Fibroblast of the aortic adventitia (primary cell): ENCODE results near the gene AKR1C4. TPM values are rescaled to one million over a fixed set of nuclear protein-coding genes. Genes with fewer than 3 reads are reported as not detected.

Source experiments
- DNase-seq: peaks from one replicate; pipeline ENCODE4 v3.0.0-alpha.2; 2010; ENCODE audit warnings: low read depth
- H3K4me3 ChIP-seq: 2 replicates; pipeline ENCODE4 v1.5.1; 2011; ENCODE audit warnings: low read depth, mild to moderate bottlenecking, control low read depth, low read length, moderate library complexity
- CTCF ChIP-seq: IDR thresholded peaks from 2 replicates; pipeline ENCODE4 v1.5.1; 2011; ENCODE audit warnings: mild to moderate bottlenecking, low read length, control low read depth, inconsistent platforms; ENCODE audit not compliant: insufficient read depth
- total RNA-seq: library from RNA; depleted of rRNA; stranded (reverse); fragments of >200 nt; gene quantifications from 2 replicates; pipeline ENCODE4 v1.2.3, GENCODE V29; 2012; ENCODE audit warnings: low replicate concordance

Gene AKR1C4
- total RNA-seq = not detected in 2 replicates

- H3K4me3 ChIP-seq = no peak within 1 kb of the TSS
- peak; percentile 23 for DNase-seq
- TF ChIP-seq CTCF = no peak
Observed at GRCh38 chr10:5196702-5197113, at the start of gene AKR1C4. TSS of gene AKR1C4 (plus strand) at chr10:5196837. CDS start at chr10:5196868, 31 bp downstream.

DNA sequence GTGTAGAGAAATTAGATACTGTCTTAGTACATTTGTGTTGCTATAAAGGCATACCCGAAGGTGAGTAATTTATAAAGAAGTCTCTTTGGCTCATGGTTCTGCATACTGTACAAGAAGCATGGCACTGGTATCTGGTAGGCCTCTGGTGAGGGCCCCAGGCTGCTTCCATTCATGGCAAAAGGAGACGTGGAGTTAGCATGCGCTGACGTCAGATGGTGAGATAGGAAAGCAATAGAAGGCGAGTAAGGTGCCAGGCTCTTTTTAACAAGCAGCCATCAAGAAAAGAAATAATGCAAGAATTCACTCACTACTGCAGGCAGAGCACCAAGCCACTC, 49.8 kb upstream of the AKR1C4 start:
- DNase-seq = no peak
- TF ChIP-seq CTCF = no peak
- no peak overlapping the region for H3K4me3 ChIP-seq

DNA sequence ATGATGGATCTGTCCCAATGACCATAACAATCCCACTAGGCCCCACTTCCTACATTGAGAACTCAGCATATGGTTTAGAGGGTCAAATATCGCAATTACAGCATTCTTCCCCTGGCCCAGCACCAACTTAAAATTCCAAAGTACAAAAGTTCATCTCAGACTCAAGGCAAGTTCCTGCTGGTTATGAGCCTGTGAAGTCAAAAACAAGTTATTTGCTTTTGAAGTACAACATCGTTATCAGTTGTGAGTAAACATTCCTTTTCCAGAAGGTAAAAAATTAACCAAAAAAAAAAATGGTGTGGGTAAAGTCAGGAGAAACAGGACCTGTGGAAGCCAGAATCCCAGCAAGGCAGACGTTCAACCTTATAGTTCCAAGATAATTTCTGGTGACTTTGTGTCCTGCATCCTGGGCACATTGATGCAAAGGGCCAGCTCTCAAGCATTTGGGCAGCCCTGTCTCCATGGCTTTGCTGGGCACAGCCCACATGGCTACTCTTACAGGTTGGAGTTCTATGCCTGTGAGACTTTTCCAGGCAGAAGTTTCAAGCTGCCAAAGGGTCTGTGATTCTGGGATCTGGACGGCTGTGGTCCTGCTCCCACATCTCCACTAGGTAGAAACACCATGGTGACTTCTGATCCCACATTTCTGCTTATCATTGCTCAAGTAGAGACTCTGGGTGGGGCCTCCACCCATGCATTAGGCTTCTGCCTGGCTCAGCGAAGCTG, 49.2 kb upstream of the AKR1C4 start:
- no peak for TF ChIP-seq CTCF
- no peak for DNase-seq
- H3K4me3 ChIP-seq = no peak overlapping the region

- H3K4me3 ChIP-seq = no peak overlapping the region
- no peak for DNase-seq
- no peak for TF ChIP-seq CTCF
Observed at GRCh38 chr10:5147981-5148677, 48.5 kb upstream of the AKR1C4 start.

DNA sequence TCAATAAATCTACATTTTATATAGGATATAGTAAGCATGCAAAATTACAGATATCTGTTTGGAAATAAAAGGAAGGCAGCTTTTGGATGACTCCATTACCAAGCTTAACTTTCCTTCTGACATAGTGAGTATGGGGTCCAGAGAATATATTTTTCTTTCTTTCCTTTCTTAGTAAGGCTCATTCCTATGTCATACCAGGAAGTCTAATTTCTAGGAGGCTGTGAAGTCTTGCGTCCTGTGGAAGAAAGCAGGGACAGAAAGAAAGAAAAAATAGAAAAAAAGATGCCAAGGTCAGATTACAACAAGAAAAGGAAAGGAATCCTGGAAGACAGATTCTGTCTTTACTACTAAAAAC, 48.0 kb upstream of the AKR1C4 start:
- no peak overlapping the region for H3K4me3 ChIP-seq
- TF ChIP-seq CTCF = no peak
- DNase-seq = no peak

GRCh38 chr10:5151076-5151475, 45.6 kb upstream of the AKR1C4 start:
- no peak for TF ChIP-seq CTCF
- DNase-seq = no peak
- H3K4me3 ChIP-seq = no peak overlapping the region

- TF ChIP-seq CTCF = no peak
- no peak for DNase-seq
- no peak overlapping the region for H3K4me3 ChIP-seq
Observed at GRCh38 chr10:5155951-5156350, 40.7 kb upstream of the AKR1C4 start.
